Suprapubic skin (tissue), 4 donors: ENCODE measurements around the gene CELF4.

ENCODE experiments used
- CTCF ChIP-seq, 2 donors: fragments of 200-600 bp in 1 of 2; fragments of 450-650 bp in 1 of 2; sonication (generic) in 1 of 2; IDR thresholded peaks; one replicate each; pipeline ENCODE4 v1.5.1; 2016 to 2019; ENCODE audit warnings: antibody characterized with exemption in 2 of 2, mild to moderate bottlenecking in 1 of 2, moderate library complexity in 1 of 2
- EP300 ChIP-seq: sonication (generic); formaldehyde crosslinking; IDR thresholded peaks from one replicate; pipeline ENCODE4 v1.6.1; 2017; ENCODE audit warnings: antibody characterized with exemption
- POLR2A ChIP-seq, 2 donors: fragments of 450-650 bp; IDR thresholded peaks; one replicate each; pipeline ENCODE4 v1.6.1; 2017; ENCODE audit warnings: antibody characterized with exemption in 2 of 2, mild to moderate bottlenecking in 2 of 2, moderate library complexity in 2 of 2
- POLR2AphosphoS5 ChIP-seq, 3 donors: sonication (generic); formaldehyde crosslinking; IDR thresholded peaks; one replicate each; pipeline ENCODE4 v1.6.1; 2017; ENCODE audit warnings: antibody characterized with exemption in 3 of 3

DNA sequence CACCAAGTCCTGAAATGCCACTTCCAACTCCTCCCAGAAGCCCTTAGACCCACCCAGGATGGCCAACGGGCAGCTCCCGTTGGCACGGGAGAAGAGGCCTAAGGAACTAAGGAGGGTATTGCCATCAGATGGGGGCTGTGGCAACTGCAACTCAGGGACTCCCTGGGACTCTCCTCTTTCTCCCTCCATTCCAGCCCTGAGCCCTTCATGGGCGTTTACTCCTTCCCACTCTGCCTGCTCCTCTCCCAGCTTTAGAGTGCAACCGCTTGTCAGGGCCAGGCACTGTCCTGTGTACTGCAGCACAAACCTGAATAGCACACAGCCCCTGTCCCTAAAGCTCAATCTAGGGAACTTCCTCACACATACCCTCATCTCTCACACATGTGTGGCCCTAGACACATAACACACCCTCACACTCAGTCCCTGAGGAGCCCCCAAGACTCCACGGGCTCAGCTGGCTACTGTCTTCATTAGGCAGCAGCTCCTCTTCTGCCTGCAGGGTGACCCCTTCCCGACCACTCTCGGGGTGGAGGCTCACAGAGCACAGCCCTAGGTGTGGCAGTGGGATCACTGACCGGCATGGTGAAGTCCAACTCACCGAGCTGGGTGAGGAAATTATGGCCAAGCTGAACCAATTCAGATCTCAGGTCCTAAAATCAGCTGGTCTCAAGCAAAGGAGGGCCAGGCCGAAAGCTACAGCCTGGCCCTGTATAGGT is 316.3 kb downstream of the CELF4 start:
- TF ChIP-seq CTCF (IDR thresholded peaks at IDR 0.05) (no peak), POLR2AphosphoS5 (IDR thresholded peaks at IDR 0.05) (no peak), POLR2A (IDR thresholded peaks at IDR 0.05) (no peak), EP300 (no peak)
